Mammary epithelial cell (primary cell): ENCODE measurements around the gene XRCC5.

Experiments
- CTCF ChIP-seq, 2 donors: IDR thresholded peaks in 1 of 2; conservative IDR thresholded peaks in 1 of 2; 2 replicates each; pipeline ENCODE4 v1.5.1; 2011 to 2012; ENCODE audit warnings: inconsistent platforms in 2 of 2, low read length in 2 of 2, mild to moderate bottlenecking in 2 of 2, control low read depth in 1 of 2, low read depth in 1 of 2; ENCODE audit not compliant: insufficient read depth in 1 of 2; ENCODE audit errors: extremely low read depth in 1 of 2
- EZH2 ChIP-seq: IDR thresholded peaks from 2 replicates; pipeline ENCODE4 v1.6.1; 2012; ENCODE audit warnings: low read length, inconsistent platforms, borderline replicate concordance

- TF ChIP-seq CTCF (conservative IDR thresholded peaks at IDR 0.05 in 1 of 2, IDR thresholded peaks at IDR 0.05 in 1 of 2; ENCODE audit: extremely low read depth in 1 of 2, insufficient read depth in 1 of 2, low read depth in 1 of 2, low read length in 2 of 2) = no peak
- no peak for TF ChIP-seq EZH2
Observed at GRCh38 chr2:216119146-216119545, 10.0 kb downstream of the XRCC5 start.
